SU-DHL-6 (cell line): ENCODE results near the gene PHTF2.
"Not testable (repeated sequence)": the region's sequence is repeated elsewhere in the genome, so short reads cannot be mapped to it uniquely, and the experiment has no call there.

ENCODE experiments used
- H2AFZ ChIP-seq: fragments of 200-600 bp; sonication (generic); 2 replicates; pipeline ENCODE4 v1.6.1; 2014; ENCODE audit warnings: low read depth, mild to moderate bottlenecking, moderate library complexity, mixed read lengths, antibody characterized with exemption, low read length; ENCODE audit not compliant: severe bottlenecking
- H3F3A ChIP-seq: fragments of 200-600 bp; shearing (Covaris generic); 2 replicates; pipeline ENCODE4 v1.6.0; 2016; ENCODE audit warnings: antibody characterized with exemption, mild to moderate bottlenecking; ENCODE audit not compliant: insufficient read depth
- H3K27ac ChIP-seq: fragments of 200-600 bp; sonication (generic); 2 replicates; pipeline ENCODE4 v1.5.1; 2016; ENCODE audit warnings: low read depth, mild to moderate bottlenecking, low read length, moderate library complexity, mixed read lengths
- H3K27me3 ChIP-seq: fragments of 200-600 bp; sonication (generic), shearing (Covaris generic); 2 replicates; pipeline ENCODE4 v1.6.0; 2014; ENCODE audit warnings: mild to moderate bottlenecking, low read length
- H3K36me3 ChIP-seq: fragments of 200-600 bp; sonication (generic); 2 replicates; pipeline ENCODE4 v1.6.1; 2014; ENCODE audit warnings: mild to moderate bottlenecking, low read length, mixed read lengths
- H3K4me2 ChIP-seq: fragments of 300-600, 200-600 bp; shearing (Covaris generic), sonication (generic); 2 replicates; pipeline ENCODE4 v1.6.0; 2014; ENCODE audit warnings: low read length, low read depth, mild to moderate bottlenecking; ENCODE audit not compliant: poor library complexity, severe bottlenecking
- H3K4me3 ChIP-seq: fragments of 200-600 bp; sonication (generic); 2 replicates; pipeline ENCODE4 v1.5.1; 2014; ENCODE audit warnings: antibody characterized with exemption, low read length, mild to moderate bottlenecking, mixed read lengths; ENCODE audit not compliant: insufficient read depth, poor library complexity, severe bottlenecking
- H3K79me2 ChIP-seq: fragments of 200-600 bp; sonication (generic); 2 replicates; pipeline ENCODE4 v1.6.1; 2014; ENCODE audit warnings: mild to moderate bottlenecking, low read length, moderate library complexity; ENCODE audit not compliant: insufficient read depth
- H3K9ac ChIP-seq: fragments of 200-600 bp; sonication (generic); 2 replicates; pipeline ENCODE4 v1.7.0; 2014; ENCODE audit warnings: mild to moderate bottlenecking, low read length
- H3K9me2 ChIP-seq: fragments of 200-600 bp; sonication (generic); replicated peaks from 2 replicates; pipeline ENCODE4 v1.6.1; 2014; ENCODE audit warnings: low read length; ENCODE audit not compliant: insufficient read depth
- H3K9me3 ChIP-seq: fragments of 200-600 bp; sonication (generic); 2 replicates; pipeline ENCODE4 v1.6.1; 2014; ENCODE audit warnings: low read length, mixed read lengths; ENCODE audit not compliant: insufficient read depth
- H4K20me1 ChIP-seq: fragments of 200-600 bp; sonication (generic); 2 replicates; pipeline ENCODE4 v1.6.1; 2014; ENCODE audit warnings: low read depth, mild to moderate bottlenecking, antibody characterized with exemption, low read length, moderate library complexity, mixed read lengths
- CTCF ChIP-seq: fragments of 200-600 bp; sonication (generic); IDR thresholded peaks from one replicate; pipeline ENCODE4 v1.5.1; 2017; ENCODE audit warnings: antibody characterized with exemption, mild to moderate bottlenecking, low read length, moderate library complexity; ENCODE audit not compliant: insufficient read depth, poor library complexity, severe bottlenecking
- EZH2phosphoT487 ChIP-seq: fragments of 200-600 bp; sonication (generic), shearing (Covaris generic); conservative IDR thresholded peaks from 2 replicates; pipeline ENCODE4 v1.6.1; 2018; ENCODE audit warnings: mild to moderate bottlenecking, antibody characterized with exemption, low read length, moderate library complexity, mixed read lengths

The PHTF2 gene

GRCh38 chr7:77783111-77783510, 15.5 kb upstream of the PHTF2 start:
- Histone ChIP-seq H3K9ac (no peak overlapping the region), H2AFZ (no peak overlapping the region), H3K27me3 (no peaks in the 10 kb centered on the region), H3K79me2 (0 out of 2 replicates have a peak, but pooled peaks cover 7% of the 10 kb centered on the region), H3K9me3 (no peaks in the 10 kb centered on the region), H3K4me2 (no peak overlapping the region), H3F3A (peaks cover 24% of the 10 kb centered on the region; the same call in 1 of the 2 replicates), H3K4me3 (no peak overlapping the region), H3K36me3 (peaks cover 57% of the 10 kb centered on the region), H3K27ac (peak overlapping the region; percentile 21; the same call in 1 of the 2 replicates), H4K20me1 (no peaks in the 10 kb centered on the region), H3K9me2 (no peaks in the 10 kb centered on the region)
- no peak for TF ChIP-seq EZH2phosphoT487
- TF ChIP-seq CTCF, result no peak

- Histone ChIP-seq H3K36me3 (peaks cover 52% of the 10 kb centered on the region), H3K4me2 (no peak overlapping the region), H3K9ac (no peak overlapping the region), H3F3A (peaks cover 27% of the 10 kb centered on the region; the same call in 1 of the 2 replicates), H3K9me2 (no peaks in the 10 kb centered on the region), H3K27ac (peak overlapping the region; percentile 21; the same call in 1 of the 2 replicates), H4K20me1 (no peaks in the 10 kb centered on the region), H3K79me2 (0 out of 2 replicates have a peak, but pooled peaks cover 7% of the 10 kb centered on the region), H3K9me3 (no peaks in the 10 kb centered on the region), H3K4me3 (no peak overlapping the region), H2AFZ (no peak overlapping the region), H3K27me3 (no peaks in the 10 kb centered on the region)
- TF ChIP-seq CTCF, result no peak
- no peak for TF ChIP-seq EZH2phosphoT487
Observed at GRCh38 chr7:77783545-77783944, 15.0 kb upstream of the PHTF2 start.

- not testable (repeated sequence) for H3K4me2 ChIP-seq, H4K20me1 ChIP-seq, H3K27me3 ChIP-seq, H2AFZ ChIP-seq, H3K4me3 ChIP-seq, H3K9me3 ChIP-seq, H3K9me2 ChIP-seq, H3K79me2 ChIP-seq, H3K9ac ChIP-seq
- H3K36me3 ChIP-seq, result peaks cover 44% of the 10 kb centered on the region
- peak overlapping the region; percentile 0; the same call in 1 of the 2 replicates for H3K27ac ChIP-seq
- H3F3A ChIP-seq, result peaks cover 33% of the 10 kb centered on the region; the same call in 1 of the 2 replicates
Observed at GRCh38 chr7:77784426-77784825, 14.1 kb upstream of the PHTF2 start.

- no peak overlapping the region for H2AFZ ChIP-seq
- H4K20me1 ChIP-seq, result no peaks in the 10 kb centered on the region
- no peaks in the 10 kb centered on the region for H3K9me2 ChIP-seq
- no peaks in the 10 kb centered on the region for H3K27me3 ChIP-seq
- H3K36me3 ChIP-seq, result peaks cover 30% of the 10 kb centered on the region
- no peak overlapping the region for H3K4me2 ChIP-seq
- 0 out of 2 replicates have a peak, but pooled peaks cover 2% of the 10 kb centered on the region for H3K79me2 ChIP-seq
- peaks cover 34% of the 10 kb centered on the region; the same call in 1 of the 2 replicates for H3F3A ChIP-seq
- no peaks in the 10 kb centered on the region for H3K9me3 ChIP-seq
- no peak overlapping the region for H3K27ac ChIP-seq
- TF ChIP-seq CTCF (no peak), EZH2phosphoT487 (no peak)
- H3K4me3 ChIP-seq, result no peak overlapping the region
- H3K9ac ChIP-seq, result no peak overlapping the region
Observed at GRCh38 chr7:77786018-77786417, 12.6 kb upstream of the PHTF2 start.
